Stimulated activated CD4-positive, alpha-beta T cell treated with anti-CD3 and anti-CD28 coated beads, Interleukin-2, amount 100 ng/mL, for 24 hours (primary cell): ENCODE results near the gene SLF1.

Experiments
- DNase-seq, 2 donors: peaks; one replicate each; pipeline ENCODE4 v3.0.0-alpha.2; 2020

Gene SLF1

GRCh38 chr5:94667937-94668336 lies 49.5 kb downstream of the SLF1 start:
- DNase-seq, result no peak

GRCh38 chr5:94670726-94671125 lies 52.3 kb downstream of the SLF1 start:
- DNase-seq, result no peak

GRCh38 chr5:94672746-94673145 lies 54.3 kb downstream of the SLF1 start:
- no peak for DNase-seq

- DNase-seq, result no peak
Observed at GRCh38 chr5:94674490-94675382, 56.3 kb downstream of the SLF1 start.

GRCh38 chr5:94675965-94676618 lies 57.6 kb downstream of the SLF1 start:
- no peak for DNase-seq

GRCh38 chr5:94682814-94683520 lies 64.5 kb downstream of the SLF1 start:
- DNase-seq, result no peak

- no peak for DNase-seq
Observed at GRCh38 chr5:94689908-94690307, 71.4 kb downstream of the SLF1 start.

- DNase-seq, result no peak
Observed at GRCh38 chr5:94690778-94691177, 72.3 kb downstream of the SLF1 start.

- no peak for DNase-seq
Observed at GRCh38 chr5:94691291-94691690, 72.8 kb downstream of the SLF1 start.

GRCh38 chr5:94691949-94692348 lies 73.5 kb downstream of the SLF1 start:
- DNase-seq, result no peak

- DNase-seq, result no peak
Observed at GRCh38 chr5:94692581-94692980, 74.1 kb downstream of the SLF1 start.

- DNase-seq, result no peak
Observed at GRCh38 chr5:94693043-94693822, 74.8 kb downstream of the SLF1 start.

- no peak for DNase-seq
Observed at GRCh38 chr5:94693845-94694370, 75.4 kb downstream of the SLF1 start.

- DNase-seq, result no peak
Observed at GRCh38 chr5:94694671-94695070, 76.2 kb downstream of the SLF1 start.

GRCh38 chr5:94698197-94698596 lies 79.7 kb downstream of the SLF1 start:
- no peak for DNase-seq

GRCh38 chr5:94699562-94699961 lies 81.1 kb downstream of the SLF1 start:
- no peak for DNase-seq

- DNase-seq, result no peak
Observed at GRCh38 chr5:94700592-94700991, 82.1 kb downstream of the SLF1 start.

GRCh38 chr5:94702729-94703128 lies 84.3 kb downstream of the SLF1 start:
- no peak for DNase-seq

GRCh38 chr5:94705427-94705826 lies 87.0 kb downstream of the SLF1 start:
- DNase-seq, result no peak

- DNase-seq, result no peak
Observed at GRCh38 chr5:94707359-94707758, 88.9 kb downstream of the SLF1 start.

- DNase-seq, result no peak
Observed at GRCh38 chr5:94709277-94709676, 90.8 kb downstream of the SLF1 start.

- DNase-seq, result no peak
Observed at GRCh38 chr5:94711785-94712184, 93.3 kb downstream of the SLF1 start.

- DNase-seq, result no peak
Observed at GRCh38 chr5:94715768-94716167, 97.3 kb downstream of the SLF1 start.
